MG63 (cell line): Measurements from ENCODE around the gene BLM. TPM values are rescaled to one million over a fixed set of nuclear protein-coding genes. Genes with fewer than 3 reads are reported as not detected.

ENCODE experiments used
- DNase-seq: peaks from one replicate; pipeline ENCODE4 v3.0.0-alpha.2; 2020
- H3K27me3 ChIP-seq: fragments of 250-450 bp; sonication (Bioruptor Pico); 2 replicates; pipeline ENCODE4 v1.5.1; 2020; ENCODE audit warnings: mild to moderate bottlenecking, moderate library complexity
- H3K36me3 ChIP-seq: fragments of 250-450 bp; sonication (Bioruptor Pico); 2 replicates; pipeline ENCODE4 v1.5.1; 2020; ENCODE audit warnings: mild to moderate bottlenecking, moderate library complexity
- H3K4me3 ChIP-seq: fragments of 250-450 bp; sonication (Bioruptor Pico); 2 replicates; pipeline ENCODE4 v1.5.1; 2020; ENCODE audit warnings: mild to moderate bottlenecking, moderate library complexity
- H3K9me3 ChIP-seq: fragments of 250-450 bp; sonication (Bioruptor Pico); 2 replicates; pipeline ENCODE4 v1.5.1; 2020; ENCODE audit warnings: mild to moderate bottlenecking, moderate library complexity
- total RNA-seq: library from RNA; depleted of rRNA; stranded (reverse); fragments of >200 nt; shearing (Covaris generic); gene quantifications from 2 replicates; pipeline ENCODE4 v1.2.3, GENCODE V29; 2014; ENCODE audit warnings: low replicate concordance

BLM gene
- total RNA-seq, 1 experiment from 2014 or later, result 26.4 TPM

DNA sequence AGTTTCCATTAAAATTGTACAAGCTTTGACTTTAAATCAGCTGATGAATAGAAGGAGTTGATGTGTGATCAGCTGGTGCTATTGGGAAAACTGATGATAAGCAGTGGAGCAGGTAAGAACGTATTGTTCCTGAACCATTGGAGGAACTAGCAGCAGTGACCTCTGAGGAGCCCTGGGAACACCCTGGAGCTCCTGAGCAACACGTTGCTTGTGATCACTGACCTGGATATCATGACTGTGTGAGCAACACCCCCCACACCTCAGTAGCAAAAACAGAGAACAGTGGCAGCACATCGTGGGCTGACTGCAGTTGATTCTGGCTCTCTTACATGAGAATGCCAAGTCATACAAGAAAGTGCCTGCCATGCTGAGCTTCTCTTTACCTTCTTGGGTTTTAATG is 72.9 kb downstream of the BLM start:
- H3K36me3 ChIP-seq, result peaks cover 27% of the 10 kb centered on the region
- no peaks in the 10 kb centered on the region for H3K27me3 ChIP-seq
- H3K9me3 ChIP-seq, result no peaks in the 10 kb centered on the region
- no peak for DNase-seq
- no peak overlapping the region for H3K4me3 ChIP-seq

DNA sequence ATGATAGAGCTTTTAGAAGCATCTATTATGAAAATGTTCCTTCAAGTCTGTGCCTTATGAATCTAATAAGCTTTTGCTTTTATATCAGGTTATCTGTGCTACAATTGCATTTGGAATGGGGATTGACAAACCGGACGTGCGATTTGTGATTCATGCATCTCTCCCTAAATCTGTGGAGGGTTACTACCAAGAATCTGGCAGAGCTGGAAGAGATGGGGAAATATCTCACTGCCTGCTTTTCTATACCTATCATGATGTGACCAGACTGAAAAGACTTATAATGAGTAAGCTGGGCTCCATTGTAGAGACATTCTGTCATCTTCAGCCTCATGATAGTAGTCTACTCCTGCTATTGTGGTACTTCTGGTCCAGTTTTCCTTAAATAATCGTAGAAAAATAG is 73.4 kb downstream of the BLM start:
- Histone ChIP-seq H3K4me3 (no peak overlapping the region), H3K27me3 (no peaks in the 10 kb centered on the region), H3K36me3 (peaks cover 23% of the 10 kb centered on the region), H3K9me3 (no peaks in the 10 kb centered on the region)
- no peak for DNase-seq

DNA sequence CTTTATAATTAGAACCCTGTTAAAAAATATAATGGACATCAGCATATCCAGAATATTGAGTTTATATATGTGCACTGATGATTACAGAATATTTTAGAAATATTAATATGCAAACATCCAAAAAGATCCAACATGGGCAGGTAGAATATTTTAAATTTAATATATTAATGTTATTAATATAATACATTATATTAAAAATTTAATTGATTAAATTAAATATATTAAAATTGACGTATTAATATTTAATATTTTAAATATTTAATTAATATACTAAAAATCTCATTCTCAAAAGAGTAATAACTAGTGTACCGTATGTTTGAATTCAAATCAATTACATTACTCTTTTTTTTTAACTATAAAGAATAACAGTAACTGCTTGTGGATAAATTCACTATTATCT is 77.4 kb downstream of the BLM start:
- Histone ChIP-seq H3K9me3 (no peaks in the 10 kb centered on the region), H3K36me3 (peaks cover 23% of the 10 kb centered on the region; the same call in 1 of the 2 replicates), H3K27me3 (no peaks in the 10 kb centered on the region), H3K4me3 (no peak overlapping the region)
- no peak for DNase-seq

DNA sequence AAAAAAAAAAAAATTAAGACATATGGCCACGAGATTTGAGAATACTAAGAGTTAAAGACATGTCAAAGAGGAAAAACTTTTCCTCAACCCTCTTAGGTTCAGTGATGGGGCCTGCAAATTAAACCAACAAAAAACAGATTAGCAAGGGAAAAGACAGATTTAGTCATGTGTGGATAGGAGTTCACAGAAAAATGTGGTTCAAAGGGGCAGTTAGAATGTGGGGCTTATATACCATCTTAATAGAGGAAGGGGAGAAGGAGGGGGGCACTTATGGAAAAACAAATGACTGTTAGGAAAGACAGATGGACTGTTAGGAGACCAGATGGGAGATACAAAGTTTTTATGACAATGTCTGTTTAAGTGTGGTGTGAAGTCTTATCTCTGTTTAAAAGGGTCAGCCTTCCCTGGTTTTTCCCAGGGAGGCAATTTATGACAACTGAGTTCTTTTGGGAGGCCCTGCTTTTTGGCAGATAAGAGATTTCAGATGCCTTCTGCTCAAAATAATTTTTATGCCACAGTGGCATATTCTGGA is 82.6 kb downstream of the BLM start:
- H3K9me3 ChIP-seq, result no peaks in the 10 kb centered on the region
- H3K27me3 ChIP-seq, result no peaks in the 10 kb centered on the region
- no peak for DNase-seq
- peaks cover 8% of the 10 kb centered on the region for H3K36me3 ChIP-seq
- no peak overlapping the region for H3K4me3 ChIP-seq

DNA sequence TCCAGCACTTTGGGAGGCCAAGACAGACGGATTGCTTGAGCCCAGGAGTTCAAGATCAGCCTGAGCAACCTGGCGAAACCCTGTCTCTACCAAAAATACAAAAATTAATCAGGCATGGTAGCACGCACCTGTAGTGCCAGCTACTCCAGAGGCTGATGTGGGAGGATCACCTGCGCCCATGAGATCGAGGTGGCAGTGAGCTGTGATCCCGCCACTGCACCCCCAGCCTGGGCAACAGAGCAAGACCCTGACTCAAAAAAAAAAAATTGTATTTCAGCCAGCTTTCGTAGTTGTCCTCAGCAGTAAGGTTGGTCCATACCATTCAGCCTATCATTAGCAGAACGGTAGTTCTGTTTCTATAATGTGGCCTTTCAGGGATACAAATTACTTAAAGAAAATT is 84.7 kb downstream of the BLM start:
- no peak for DNase-seq
- Histone ChIP-seq H3K9me3 (no peaks in the 10 kb centered on the region), H3K36me3 (peaks cover 3% of the 10 kb centered on the region), H3K4me3 (no peak overlapping the region), H3K27me3 (no peaks in the 10 kb centered on the region)

DNA sequence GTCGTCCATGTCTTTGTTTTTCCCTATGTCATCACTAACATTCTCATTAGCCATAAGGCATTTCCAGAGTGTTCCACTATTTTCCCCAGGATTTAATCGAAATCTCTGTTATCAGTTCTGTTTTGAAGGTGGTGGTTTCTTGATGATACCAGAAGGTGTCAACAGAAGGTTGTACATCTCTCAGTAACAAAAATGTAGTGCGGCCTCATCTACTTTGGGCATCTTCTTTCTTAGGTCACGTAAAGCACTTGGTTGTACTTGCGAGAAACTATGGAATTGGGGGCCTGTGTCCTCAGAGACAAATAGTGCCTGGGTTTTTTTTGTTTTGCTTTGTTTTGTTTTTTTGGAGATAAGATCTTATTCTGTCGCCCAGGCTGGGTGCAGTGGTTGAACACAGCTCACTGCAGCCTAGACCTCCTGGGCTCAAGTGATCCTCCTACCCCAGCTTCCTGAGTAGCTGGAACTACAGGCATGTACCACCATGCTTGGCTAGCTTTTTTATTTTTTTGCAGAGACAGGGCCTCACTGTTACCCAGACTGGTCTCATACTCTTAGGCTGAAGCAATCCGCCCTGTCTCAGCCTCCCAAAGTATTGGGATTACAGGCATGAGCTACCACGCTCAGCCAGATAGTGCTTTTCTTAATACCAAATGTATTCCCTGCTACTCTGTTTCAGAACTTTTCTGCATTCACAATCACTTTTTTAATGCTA is 90.1 kb downstream of the BLM start:
- Histone ChIP-seq H3K36me3 (peaks cover 11% of the 10 kb centered on the region), H3K4me3 (no peak overlapping the region), H3K27me3 (no peaks in the 10 kb centered on the region), H3K9me3 (no peaks in the 10 kb centered on the region)
- DNase-seq, result no peak

DNA sequence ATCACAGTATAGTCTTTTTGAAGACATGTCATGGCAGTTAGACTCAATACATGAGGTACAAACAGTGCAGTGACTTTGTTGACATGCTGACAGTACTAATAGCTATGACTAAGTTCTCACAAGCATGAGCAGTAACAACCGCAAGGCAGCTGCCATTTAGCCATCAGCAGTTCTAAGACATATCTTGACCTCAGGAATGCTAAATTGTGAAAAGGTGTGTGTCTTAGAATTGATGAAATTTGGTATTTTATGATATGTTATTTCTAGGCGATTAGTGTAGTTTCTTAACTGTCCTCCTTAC is 90.6 kb downstream of the BLM start:
- DNase-seq, result no peak

DNA sequence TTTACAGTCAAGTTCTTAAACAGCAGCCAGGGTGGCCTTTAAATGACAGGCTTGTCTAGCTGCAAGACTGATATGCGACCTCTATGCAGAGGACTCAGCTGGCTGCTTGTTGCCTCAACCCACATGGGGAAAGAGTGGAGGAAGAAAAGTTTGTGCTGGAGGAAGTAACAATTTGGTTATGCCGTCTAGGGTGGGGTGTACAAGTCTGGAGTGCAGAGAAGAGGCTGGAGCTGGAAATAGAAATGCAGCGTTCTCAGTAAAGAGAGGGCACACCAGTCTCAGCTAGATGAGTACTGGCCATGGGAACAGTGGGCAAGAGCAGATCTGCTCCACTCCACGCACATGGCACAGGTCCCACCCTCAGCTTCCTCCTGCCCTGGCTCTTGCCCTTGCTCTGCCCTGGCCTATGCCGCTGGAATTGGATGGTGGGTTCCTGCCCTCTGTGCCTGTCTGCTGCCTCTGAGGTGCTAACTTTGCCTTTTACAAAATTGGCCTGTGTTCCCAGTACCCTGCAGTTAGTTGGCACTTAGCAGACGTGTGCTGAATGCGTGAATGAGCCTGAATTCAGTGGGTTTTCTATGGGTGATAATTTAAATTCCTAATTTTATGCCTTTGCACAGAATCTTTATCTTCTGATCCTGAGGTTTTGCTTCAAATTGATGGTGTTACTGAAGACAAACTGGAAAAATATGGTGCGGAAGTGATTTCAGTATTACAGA is 91.5 kb downstream of the BLM start:
- Histone ChIP-seq H3K27me3 (no peaks in the 10 kb centered on the region), H3K4me3 (no peak overlapping the region), H3K36me3 (peaks cover 10% of the 10 kb centered on the region), H3K9me3 (no peaks in the 10 kb centered on the region)
- no peak for DNase-seq

More for the DNA sequence above, 90.6 kb downstream of the BLM start:
- Histone ChIP-seq H3K9me3 (no peaks in the 10 kb centered on the region), H3K27me3 (no peaks in the 10 kb centered on the region), H3K36me3 (peaks cover 12% of the 10 kb centered on the region), H3K4me3 (no peak overlapping the region)

DNA sequence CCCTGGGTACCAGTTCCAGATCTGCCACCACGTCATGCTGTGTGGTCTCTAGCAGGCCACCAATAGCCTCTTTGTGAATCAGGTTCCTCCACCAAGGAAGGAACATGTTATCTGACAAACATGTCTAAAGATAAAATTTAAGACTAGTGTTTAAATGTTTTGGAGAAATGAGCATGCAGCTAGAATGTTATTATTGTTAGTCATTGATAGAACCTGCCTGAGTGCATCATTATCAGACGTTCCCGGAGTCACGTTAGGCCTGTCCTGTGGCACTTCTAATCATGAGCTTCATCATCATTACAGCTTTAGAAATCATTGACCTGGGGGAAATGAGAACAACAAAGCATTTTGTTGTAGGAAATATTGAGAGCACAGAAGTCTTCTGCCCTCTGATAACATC is 92.4 kb downstream of the BLM start:
- Histone ChIP-seq H3K9me3 (no peaks in the 10 kb centered on the region), H3K27me3 (no peaks in the 10 kb centered on the region), H3K36me3 (peaks cover 11% of the 10 kb centered on the region), H3K4me3 (no peak overlapping the region)
- no peak for DNase-seq

DNA sequence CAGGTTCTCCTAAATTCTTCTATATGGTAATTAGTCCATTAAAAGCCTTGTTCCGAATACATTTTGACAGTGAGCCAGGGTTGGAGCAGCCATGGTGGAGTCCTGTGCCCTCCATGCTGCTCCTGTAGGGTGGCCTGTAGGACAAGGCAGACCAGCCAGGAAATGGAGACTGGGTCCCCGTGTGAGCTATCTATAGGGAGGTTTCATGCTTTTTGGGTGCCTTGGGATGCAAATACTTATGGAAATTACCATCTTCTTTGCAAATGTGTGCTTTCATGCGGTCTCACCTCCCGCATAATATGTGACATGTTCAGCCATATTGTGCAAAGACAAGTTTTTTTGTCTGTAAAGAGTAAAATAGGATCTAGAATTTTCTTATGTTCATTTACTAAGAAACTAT is 93.2 kb downstream of the BLM start:
- peaks cover 11% of the 10 kb centered on the region for H3K36me3 ChIP-seq
- H3K9me3 ChIP-seq, result no peaks in the 10 kb centered on the region
- no peak overlapping the region for H3K4me3 ChIP-seq
- no peak for DNase-seq
- no peaks in the 10 kb centered on the region for H3K27me3 ChIP-seq

DNA sequence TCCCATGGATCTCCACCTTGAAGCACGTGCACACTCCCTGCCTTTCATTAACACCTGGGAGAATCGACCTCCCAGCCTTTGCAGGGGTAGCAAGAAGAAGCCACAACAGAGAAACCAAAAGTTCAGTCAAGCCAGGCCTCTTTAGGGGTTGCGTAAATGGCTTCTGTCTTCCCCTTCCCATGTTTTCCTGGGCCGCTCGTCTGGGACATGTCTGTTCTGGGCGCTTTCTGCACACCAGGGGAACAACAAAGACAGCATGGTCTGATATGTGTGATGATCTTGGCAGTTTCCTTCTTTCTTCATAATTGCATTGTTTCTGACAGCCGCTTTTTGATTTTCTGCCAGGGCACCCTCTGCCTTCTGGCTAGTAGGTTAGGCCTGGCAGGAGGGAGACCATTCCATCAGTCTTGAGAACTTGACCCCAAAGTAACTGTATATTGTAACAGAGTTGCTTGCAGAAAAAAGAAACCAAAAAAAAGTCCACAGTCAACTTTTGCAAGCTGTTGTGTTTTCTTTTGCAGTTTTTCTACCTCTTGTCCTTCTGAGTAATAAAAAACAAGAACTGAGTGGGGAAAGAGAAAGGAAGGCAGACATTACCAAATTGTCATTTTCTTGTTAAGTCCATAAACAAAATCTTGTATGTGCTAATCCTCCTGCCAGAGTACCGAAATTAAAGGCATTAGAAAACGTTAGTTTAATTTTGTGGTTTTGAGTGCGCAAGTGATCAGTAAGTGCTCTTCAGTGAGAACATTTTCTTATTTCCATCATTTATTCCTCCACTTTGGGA is 95.2 kb downstream of the BLM start:
- Histone ChIP-seq H3K27me3 (no peaks in the 10 kb centered on the region), H3K36me3 (peaks cover 11% of the 10 kb centered on the region), H3K4me3 (no peak overlapping the region), H3K9me3 (no peaks in the 10 kb centered on the region)
- no peak for DNase-seq

DNA sequence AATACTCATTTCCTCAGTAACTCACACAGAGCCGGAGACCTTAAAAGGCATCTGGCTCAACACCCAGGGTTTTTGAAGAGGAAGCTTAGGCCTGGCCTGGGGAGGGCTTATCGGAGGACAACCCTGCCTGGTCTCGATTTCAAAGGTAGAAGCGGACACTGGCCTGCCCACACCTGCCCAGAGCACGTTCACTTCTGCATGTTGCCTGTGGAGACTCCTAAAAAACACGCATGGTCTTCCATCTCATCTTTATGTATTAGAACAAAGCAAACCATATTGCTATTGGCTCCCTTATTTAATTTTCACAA is 95.8 kb downstream of the BLM start:
- no peak for DNase-seq
- H3K36me3 ChIP-seq, result peaks cover 11% of the 10 kb centered on the region

DNA sequence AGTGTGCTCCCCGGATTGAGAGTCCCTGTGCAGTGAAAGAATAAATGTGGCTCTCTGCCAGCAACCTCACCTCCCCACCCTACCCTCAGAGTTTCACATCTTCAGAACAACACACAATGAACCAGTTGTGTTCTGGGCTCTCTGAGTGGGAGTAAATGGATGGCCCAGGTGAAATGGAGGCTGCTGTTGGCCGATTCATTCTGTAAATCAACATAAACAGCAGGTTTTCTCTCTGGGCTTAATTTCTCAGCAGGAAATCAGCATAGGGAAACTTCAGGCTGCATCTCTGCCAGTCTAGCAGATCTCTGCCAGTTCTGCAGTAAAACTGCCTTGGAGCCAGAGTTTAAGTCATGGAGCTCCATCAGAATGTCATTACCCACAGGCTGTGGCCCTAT is 96.6 kb downstream of the BLM start:
- no peak overlapping the region for H3K4me3 ChIP-seq
- peaks cover 11% of the 10 kb centered on the region for H3K36me3 ChIP-seq
- H3K9me3 ChIP-seq, result no peaks in the 10 kb centered on the region
- DNase-seq, result no peak
- H3K27me3 ChIP-seq, result no peaks in the 10 kb centered on the region

More for the DNA sequence above, 95.8 kb downstream of the BLM start:
- Histone ChIP-seq H3K4me3 (no peak overlapping the region), H3K9me3 (no peaks in the 10 kb centered on the region), H3K27me3 (no peaks in the 10 kb centered on the region)

DNA sequence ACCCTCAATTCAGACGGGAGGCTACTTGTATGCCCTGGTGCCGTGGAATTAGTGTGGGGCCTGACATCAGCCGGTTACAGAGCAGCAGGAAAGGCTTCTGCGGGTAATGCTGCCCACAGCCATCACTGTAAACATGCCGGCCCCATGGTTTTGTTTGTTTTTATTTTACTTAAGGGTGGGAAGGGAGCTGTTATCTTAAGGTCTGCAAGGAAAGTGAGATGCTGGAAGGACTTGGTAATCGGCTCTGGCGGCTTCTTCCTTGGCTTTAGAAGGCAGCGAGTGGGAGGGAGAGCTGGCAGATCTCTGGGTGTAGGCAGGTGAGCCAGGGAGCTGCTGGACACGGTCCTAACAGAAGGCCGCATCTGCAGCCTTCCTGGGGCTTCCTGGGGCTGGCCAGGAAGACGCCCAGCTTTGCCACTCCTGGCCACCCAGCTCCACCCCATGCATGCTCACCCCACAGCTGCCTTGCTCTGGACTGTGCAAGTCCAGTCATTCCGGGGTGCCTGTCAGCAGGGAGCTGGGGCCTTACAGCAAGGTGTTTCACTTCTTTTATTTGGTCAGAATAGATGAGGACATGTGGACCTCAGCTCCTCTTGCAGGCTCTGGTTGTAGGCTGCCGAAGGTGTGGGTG is 97.2 kb downstream of the BLM start:
- Histone ChIP-seq H3K4me3 (no peak overlapping the region), H3K27me3 (no peaks in the 10 kb centered on the region), H3K9me3 (no peaks in the 10 kb centered on the region), H3K36me3 (peaks cover 11% of the 10 kb centered on the region)
- DNase-seq, result no peak

DNA sequence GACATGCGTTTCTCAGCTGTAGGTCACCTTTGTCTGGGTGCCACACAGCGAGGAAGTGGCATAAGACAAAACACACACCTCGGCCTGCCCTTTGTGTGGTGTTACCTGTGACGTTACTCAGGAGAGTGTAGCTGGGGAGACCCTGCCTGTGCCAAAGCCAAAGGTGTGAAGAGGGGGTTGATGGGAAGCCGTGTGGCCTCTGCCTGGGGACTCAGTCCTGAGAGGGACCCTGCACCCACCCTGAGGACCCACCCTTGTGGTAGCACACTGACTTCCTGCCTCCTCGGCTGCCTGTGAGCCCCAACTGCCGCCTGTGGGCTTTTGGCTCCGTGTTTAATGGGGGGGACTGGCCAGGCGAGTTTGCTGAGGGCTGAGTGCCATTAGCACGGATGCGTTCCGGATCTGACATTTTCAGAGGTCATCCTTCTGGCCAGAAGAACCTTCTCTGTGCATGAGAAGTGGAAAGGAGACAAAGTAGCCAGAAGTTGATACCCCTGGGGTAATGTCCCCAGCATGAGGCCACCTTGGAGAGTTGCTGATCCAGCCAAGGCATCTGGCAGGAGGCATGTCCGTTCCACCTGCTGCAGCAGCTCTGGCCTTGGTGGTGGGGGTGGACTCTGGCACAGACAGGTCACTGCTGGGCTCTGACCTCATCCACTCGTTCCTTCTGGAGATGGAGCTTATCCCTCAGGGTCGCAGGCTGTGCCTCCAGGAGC is 99.4 kb downstream of the BLM start:
- Histone ChIP-seq H3K27me3 (no peaks in the 10 kb centered on the region), H3K4me3 (no peak overlapping the region), H3K9me3 (no peaks in the 10 kb centered on the region), H3K36me3 (peaks cover 8% of the 10 kb centered on the region)
- no peak for DNase-seq

DNA sequence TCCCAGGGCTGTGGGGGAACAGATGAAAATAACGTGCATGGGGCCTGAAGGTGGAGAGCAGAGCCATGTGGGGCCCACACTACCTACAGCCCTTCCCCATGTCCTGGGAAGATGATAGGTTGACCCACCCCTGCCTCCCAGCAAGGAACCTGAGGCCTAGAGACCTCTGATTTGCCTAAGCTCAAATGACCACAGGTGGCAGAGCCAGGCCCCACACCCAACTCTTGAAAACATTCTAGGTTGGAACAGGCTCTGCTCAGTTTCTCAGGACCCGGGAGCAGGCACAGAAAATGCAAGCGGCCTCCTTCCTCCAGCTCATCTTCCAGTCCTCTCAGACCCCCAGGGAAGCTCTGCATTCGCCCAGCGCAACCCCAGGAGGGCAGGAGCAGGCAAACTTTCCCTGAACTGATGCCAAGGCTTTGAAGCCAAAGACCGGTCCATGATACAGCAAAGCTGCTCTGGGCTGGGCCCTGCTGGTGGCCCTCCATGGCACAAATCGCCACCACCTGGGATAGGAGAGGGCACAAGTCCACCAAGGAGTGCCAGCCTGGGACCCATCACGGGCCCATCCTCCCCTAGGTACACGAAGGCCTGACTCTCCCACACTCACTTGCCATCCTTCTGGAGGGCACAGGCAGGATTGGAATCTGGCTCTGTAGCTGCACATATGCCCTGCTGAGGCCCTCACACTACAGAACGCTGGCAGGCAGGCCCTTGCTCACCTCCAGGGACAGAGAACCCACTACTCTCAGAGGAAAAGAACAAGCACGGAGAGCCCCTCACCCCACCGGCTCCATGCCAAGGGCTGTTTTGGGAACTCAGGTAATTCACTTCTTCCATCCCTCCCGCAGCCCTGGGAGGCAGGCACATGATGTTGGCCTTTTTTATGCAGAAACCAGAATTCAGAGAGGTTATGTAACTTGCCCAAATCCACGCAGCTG is 100.2 kb downstream of the BLM start:
- H3K27me3 ChIP-seq, result no peaks in the 10 kb centered on the region
- DNase-seq, result no peak
- no peak overlapping the region for H3K4me3 ChIP-seq
- 0 out of 2 replicates have a peak, but pooled peaks cover 3% of the 10 kb centered on the region for H3K36me3 ChIP-seq
- no peaks in the 10 kb centered on the region for H3K9me3 ChIP-seq
